GM12865 (cell line): ENCODE data around the gene METTL6.

Experiments
- DNase-seq: peaks from one replicate; pipeline ENCODE4 v3.0.0; 2010; ENCODE audit warnings: low read depth
- H3K4me3 ChIP-seq: 2 replicates; pipeline ENCODE4 v1.5.1; 2011; ENCODE audit warnings: mild to moderate bottlenecking, low read depth, low read length, control low read depth
- TF ChIP-seq, protein P1 (sequence below): IDR thresholded peaks from 2 replicates; pipeline ENCODE4 v1.5.1; 2011; ENCODE audit warnings: low read length, control low read depth, low read depth, inconsistent platforms; ENCODE audit not compliant: insufficient read depth; ENCODE audit errors: missing control alignments

The METTL6 gene

DNA sequence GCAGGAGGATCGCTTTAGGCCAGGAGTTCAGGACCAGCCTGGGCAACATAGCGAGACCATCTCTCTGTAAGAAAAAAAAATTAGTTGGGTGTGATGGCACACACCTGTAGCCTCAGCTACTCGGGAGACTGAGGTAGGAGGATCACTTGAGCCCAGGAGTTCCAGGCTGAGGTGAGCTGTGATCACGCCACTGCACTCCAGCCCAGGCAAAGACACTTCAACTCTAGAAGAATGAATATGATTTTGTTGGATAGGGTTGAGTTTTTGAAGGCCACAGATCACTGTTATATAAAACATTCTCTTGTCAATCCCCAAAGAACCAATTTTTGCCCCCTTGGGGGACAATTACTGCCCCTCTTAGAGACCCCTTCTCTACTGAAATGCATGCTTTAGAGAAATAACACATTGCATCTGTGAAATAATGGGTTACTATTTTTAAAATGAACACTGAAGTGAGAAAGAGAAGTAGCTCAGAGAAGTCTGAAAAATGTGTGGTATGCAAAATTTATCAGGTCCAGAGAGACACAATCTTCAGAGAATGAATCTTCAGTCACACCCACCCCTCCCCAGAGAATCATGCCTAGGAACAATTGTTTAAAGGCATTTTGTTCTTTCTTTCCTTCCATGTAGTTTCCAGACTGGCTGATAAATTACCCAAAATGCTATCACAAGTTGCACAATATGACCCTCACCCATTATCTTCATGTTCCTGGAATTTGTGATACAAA is 42.7 kb downstream of the METTL6 start:
- TF ChIP-seq, protein P1, sequence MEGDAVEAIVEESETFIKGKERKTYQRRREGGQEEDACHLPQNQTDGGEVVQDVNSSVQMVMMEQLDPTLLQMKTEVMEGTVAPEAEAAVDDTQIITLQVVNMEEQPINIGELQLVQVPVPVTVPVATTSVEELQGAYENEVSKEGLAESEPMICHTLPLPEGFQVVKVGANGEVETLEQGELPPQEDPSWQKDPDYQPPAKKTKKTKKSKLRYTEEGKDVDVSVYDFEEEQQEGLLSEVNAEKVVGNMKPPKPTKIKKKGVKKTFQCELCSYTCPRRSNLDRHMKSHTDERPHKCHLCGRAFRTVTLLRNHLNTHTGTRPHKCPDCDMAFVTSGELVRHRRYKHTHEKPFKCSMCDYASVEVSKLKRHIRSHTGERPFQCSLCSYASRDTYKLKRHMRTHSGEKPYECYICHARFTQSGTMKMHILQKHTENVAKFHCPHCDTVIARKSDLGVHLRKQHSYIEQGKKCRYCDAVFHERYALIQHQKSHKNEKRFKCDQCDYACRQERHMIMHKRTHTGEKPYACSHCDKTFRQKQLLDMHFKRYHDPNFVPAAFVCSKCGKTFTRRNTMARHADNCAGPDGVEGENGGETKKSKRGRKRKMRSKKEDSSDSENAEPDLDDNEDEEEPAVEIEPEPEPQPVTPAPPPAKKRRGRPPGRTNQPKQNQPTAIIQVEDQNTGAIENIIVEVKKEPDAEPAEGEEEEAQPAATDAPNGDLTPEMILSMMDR, result no peak
- H3K4me3 ChIP-seq, result peak overlapping the region; percentile 23
- peak; percentile 88 for DNase-seq

DNA sequence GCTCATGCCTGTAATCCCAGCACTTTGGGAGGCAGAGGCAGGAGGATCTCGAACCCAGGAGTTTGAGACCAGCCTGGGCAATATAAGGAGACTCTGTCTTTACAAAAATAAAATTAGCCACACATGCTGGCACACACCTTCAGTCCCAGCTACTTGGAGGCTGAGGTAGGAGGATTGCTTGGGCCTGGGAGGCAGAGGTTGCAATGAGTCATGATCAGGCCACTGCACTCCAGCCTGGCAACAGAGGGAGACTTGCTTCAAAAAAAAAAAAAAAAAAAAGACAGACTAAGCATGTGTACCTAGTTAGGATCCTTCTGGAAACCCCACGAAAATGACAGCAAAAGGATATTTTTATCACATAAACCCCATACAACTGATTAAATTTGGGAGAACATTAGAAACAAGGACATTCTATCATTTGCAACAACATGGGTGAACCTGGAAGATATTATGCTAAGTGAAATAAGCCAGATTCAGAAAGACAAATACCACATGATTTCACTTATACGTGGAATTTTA is 44.9 kb downstream of the METTL6 start:
- DNase-seq, result no peak
- H3K4me3 ChIP-seq, result no peak overlapping the region
- TF ChIP-seq, protein P1, result no peak

DNA sequence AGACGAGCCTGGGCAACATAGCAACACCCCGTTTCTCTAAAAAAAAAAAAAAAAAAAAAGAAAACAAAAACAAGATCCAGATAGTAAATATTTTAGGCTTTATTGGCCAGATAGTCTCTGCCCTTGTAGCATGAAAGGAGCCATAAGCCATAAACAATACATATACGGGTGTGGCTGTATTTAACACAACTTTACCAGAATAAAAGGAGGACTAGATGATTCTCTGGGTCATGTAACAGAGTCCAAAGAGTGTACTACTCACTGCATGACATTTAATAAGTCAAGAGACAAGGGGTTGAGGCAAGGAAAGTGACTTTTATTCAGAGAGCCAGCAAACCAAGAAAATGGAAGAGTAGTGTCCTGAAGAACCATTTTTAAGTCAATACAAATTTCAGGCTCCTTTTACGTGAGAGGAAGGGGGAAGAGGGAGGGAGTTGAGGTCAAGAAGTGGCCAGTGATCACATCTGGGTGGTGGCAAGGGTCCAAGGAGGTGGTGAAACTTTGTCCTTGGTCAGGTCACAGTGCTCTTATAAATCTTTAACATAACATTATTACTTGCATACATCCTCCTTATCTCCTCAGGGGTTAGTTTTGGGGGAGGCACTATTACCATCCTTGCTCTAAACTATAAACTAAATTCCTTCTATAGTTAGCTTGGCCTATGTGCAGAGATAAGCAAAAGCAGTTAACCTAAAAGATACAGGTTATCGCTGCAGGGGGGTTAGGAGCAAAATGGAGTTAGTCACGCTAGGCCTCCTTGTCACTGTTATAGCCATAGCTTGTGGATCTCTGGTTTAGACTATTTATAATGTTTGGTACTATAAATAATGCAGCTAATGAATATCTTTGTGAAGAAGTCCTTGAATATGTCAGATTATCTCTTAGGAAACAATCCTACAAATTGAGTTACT is 46.1 kb downstream of the METTL6 start:
- H3K4me3 ChIP-seq, result no peak overlapping the region
- no peak for DNase-seq
- TF ChIP-seq, protein P1, result no peak

DNA sequence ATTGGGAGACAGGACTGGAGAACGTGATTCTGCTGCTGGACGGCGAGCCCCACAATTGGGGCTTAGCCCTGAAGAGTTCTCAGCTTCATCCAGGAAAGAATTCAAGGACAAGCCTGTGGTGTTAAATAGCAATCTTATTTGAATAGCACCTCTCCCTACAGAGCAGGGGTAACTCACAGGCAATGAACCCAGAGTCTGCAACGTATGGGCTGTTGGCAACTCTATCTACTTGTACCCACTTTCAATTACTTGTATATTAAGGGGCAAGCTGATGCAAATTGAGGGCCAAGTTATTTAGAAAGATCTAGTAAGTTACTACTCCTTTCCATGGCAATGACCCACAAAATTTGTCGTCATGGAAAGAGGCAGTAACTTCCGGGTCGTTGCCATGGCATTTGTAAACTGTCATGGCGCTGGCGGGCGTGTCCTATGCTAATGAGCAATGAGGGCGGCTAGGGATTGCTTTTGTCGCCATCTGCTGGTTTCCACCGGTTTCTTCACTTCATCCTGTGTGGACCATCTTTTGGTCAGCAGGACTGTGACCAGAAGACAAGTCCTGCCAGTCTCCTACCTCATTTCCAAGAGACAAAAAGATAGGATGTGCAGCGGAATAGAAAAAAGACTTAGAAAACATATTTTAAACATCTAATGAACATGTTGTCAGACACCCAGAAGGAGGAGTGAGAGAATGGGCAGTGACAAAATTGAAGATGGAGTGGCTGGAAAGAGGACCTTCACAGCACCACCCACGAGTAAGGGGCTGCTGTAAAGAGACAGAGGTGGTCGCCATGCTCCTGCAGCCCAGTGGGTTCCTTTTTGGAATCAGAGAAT is 49.2 kb downstream of the METTL6 start:
- H3K4me3 ChIP-seq, result no peak overlapping the region
- TF ChIP-seq, protein P1, result peak; percentile 80
- peak; percentile 96 for DNase-seq

DNA sequence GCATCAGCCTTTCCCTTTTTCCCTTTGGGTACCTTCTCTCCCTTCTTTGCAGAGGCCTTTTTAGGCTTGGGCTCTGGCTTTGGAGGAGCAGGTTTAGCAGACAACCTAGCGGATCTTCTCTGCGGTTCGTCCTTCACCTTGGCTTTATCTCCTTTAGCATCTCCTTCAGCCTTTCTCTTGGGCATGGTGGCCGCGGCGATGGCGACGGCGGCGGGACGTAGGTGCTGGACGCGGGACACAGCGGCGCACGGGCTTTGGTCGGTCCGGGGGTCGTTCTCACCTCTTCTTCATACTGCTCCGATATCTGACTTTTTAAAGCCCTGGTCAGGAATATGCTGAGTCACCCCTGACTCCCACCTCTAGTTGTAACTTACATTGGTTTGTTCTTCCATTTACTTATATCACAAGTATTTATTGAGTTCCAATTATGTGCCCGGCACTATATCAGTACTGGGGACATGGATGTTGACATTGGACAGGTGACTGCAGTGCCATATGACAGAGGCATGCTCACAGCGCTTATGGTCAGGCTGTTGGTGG is 51.8 kb downstream of the METTL6 start:
- TF ChIP-seq, protein P1, result no peak
- H3K4me3 ChIP-seq, result no peak overlapping the region
- no peak for DNase-seq

DNA sequence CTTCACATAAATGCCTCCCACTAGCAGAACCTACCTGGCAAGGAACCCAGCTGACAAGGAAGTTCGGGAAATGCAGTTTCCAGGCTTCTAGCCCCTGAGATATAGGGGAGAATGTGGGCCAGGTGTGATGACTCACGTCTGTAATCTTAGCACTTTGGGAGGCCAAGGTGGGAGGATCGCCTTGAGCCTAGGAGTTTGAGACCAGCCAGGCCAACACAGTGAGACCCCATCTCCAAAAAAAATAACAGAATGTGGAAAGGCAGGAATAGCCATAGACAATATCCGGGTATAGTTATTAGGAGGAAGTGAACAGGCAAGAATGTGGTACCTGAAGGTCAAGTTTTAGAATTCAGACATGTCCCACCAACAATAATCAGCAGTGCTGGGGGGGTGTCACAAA is 54.4 kb downstream of the METTL6 start:
- TF ChIP-seq, protein P1, result no peak
- no peak overlapping the region for H3K4me3 ChIP-seq
- DNase-seq, result no peak
